CD4-positive, alpha-beta T cell treated with Interferon gamma for 1 hour (primary cell): ENCODE data around the gene EPDR1.
"Not testable (repeated sequence)": the region's sequence is repeated elsewhere in the genome, so short reads cannot be mapped to it uniquely, and the experiment has no call there.

Experiments
- DNase-seq: peaks from one replicate; pipeline ENCODE4 v3.0.0-alpha.2; 2020

EPDR1 gene

GRCh38 chr7:37930226-37930948 is 9.9 kb downstream of the EPDR1 start:
- no peak for DNase-seq

- DNase-seq = no peak
Measured at GRCh38 chr7:37932543-37932942, 12.1 kb downstream of the EPDR1 start.

GRCh38 chr7:37933018-37933566 is 12.7 kb downstream of the EPDR1 start:
- no peak for DNase-seq

GRCh38 chr7:37942934-37943610 is 22.6 kb downstream of the EPDR1 start:
- no peak for DNase-seq

GRCh38 chr7:37943905-37944736 is 23.7 kb downstream of the EPDR1 start:
- no peak for DNase-seq

- no peak for DNase-seq
Measured at GRCh38 chr7:37944737-37945054, 24.3 kb downstream of the EPDR1 start.

GRCh38 chr7:37945336-37945735 is 24.9 kb downstream of the EPDR1 start:
- no peak for DNase-seq

GRCh38 chr7:37947138-37947940 is 26.9 kb downstream of the EPDR1 start:
- DNase-seq = no peak

GRCh38 chr7:37947941-37948210 is 27.4 kb downstream of the EPDR1 start:
- no peak for DNase-seq

GRCh38 chr7:37952240-37952639 is 31.8 kb downstream of the EPDR1 start:
- no peak for DNase-seq

- DNase-seq = not testable (repeated sequence)
Measured at GRCh38 chr7:37954217-37954616, 33.8 kb downstream of the EPDR1 start.

- no peak for DNase-seq
Measured at GRCh38 chr7:37956791-37957190, 36.4 kb downstream of the EPDR1 start.

GRCh38 chr7:37957221-37957970 is 37.0 kb downstream of the EPDR1 start:
- no peak for DNase-seq

GRCh38 chr7:37960483-37960882 is 40.0 kb downstream of the EPDR1 start:
- no peak for DNase-seq

- no peak for DNase-seq
Measured at GRCh38 chr7:37961251-37961650, 40.8 kb downstream of the EPDR1 start.

GRCh38 chr7:37964196-37964595 is 43.8 kb downstream of the EPDR1 start:
- no peak for DNase-seq

- DNase-seq = no peak
Measured at GRCh38 chr7:37970211-37970610, 49.8 kb downstream of the EPDR1 start.

GRCh38 chr7:37971491-37971890 is 51.1 kb downstream of the EPDR1 start:
- no peak for DNase-seq

- DNase-seq = no peak
Measured at GRCh38 chr7:37973915-37974314, 53.5 kb downstream of the EPDR1 start.

GRCh38 chr7:37974711-37975110 is 54.3 kb downstream of the EPDR1 start:
- no peak for DNase-seq

GRCh38 chr7:37977243-37977642 is 56.8 kb downstream of the EPDR1 start:
- DNase-seq = no peak

- DNase-seq = no peak
Measured at GRCh38 chr7:37981664-37982063, 61.2 kb downstream of the EPDR1 start.
